Sigmoid colon (tissue), 4 donors: ENCODE results near the gene VPS13C.

Experiments
- EP300 ChIP-seq, 4 donors: sonication (generic); formaldehyde crosslinking; IDR thresholded peaks; one replicate each; pipeline ENCODE4 v1.6.1; 2017; ENCODE audit warnings: antibody characterized with exemption in 4 of 4
- POLR2A ChIP-seq, 2 donors: fragments of 450-650 bp; IDR thresholded peaks; one replicate each; pipeline ENCODE4 v1.6.1; 2016; ENCODE audit warnings: antibody characterized with exemption in 2 of 2, mild to moderate bottlenecking in 2 of 2, moderate library complexity in 2 of 2
- POLR2AphosphoS5 ChIP-seq, 4 donors: sonication (generic); formaldehyde crosslinking; IDR thresholded peaks; one replicate each; pipeline ENCODE4 v1.6.1; 2017; ENCODE audit warnings: antibody characterized with exemption in 4 of 4
- TF ChIP-seq, protein P1 (sequence below), 4 experiments: fragments of 450-650 bp in 3 of 4; fragments of 200-600 bp in 1 of 4; IDR thresholded peaks; one replicate each; pipeline ENCODE4 v1.5.1; 2016 to 2019; ENCODE audit warnings: antibody characterized with exemption in 4 of 4, mild to moderate bottlenecking in 3 of 4, moderate library complexity in 2 of 4

DNA sequence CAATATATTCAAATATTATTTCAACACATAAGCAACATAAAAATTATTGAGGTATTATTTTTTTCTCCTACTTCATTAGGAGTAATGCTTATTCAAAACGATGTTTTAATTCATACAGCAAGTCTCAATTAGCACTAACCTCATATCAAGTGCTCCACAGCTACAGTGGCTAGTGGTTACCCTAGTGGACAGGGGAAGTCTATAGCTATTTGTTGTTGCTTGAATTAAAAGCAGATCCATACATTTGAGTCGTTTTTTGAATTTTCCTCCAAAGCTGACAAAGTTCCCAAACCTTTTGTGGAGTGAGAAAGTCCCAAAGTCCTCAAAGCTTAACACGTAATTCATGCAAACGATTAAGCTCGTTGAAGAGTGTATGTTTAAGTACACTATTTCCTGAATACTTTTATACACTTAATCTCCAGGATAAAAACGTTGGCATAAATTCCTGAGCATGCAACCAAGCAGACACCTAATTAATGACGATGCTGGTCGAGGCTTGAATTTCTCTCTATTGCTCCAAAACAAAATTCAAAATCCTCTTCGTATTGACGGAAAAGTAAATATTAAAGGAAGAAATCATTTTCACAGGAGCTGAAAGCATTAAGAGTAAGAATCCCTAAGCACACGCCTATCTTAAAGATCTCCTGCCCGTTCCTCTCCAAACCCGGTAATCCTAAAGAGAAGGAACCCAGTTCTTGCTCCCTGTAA is 985 bp downstream of the VPS13C start:
- TF ChIP-seq POLR2A (IDR thresholded peaks at IDR 0.05) (no peak), EP300 (IDR thresholded peaks at IDR 0.05) (no peak), POLR2AphosphoS5 (IDR thresholded peaks at IDR 0.05) (no peak)
- TF ChIP-seq, protein P1, sequence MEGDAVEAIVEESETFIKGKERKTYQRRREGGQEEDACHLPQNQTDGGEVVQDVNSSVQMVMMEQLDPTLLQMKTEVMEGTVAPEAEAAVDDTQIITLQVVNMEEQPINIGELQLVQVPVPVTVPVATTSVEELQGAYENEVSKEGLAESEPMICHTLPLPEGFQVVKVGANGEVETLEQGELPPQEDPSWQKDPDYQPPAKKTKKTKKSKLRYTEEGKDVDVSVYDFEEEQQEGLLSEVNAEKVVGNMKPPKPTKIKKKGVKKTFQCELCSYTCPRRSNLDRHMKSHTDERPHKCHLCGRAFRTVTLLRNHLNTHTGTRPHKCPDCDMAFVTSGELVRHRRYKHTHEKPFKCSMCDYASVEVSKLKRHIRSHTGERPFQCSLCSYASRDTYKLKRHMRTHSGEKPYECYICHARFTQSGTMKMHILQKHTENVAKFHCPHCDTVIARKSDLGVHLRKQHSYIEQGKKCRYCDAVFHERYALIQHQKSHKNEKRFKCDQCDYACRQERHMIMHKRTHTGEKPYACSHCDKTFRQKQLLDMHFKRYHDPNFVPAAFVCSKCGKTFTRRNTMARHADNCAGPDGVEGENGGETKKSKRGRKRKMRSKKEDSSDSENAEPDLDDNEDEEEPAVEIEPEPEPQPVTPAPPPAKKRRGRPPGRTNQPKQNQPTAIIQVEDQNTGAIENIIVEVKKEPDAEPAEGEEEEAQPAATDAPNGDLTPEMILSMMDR (IDR thresholded peaks at IDR 0.05), result no peak
